Upper lobe of left lung (tissue), 4 donors: ENCODE measurements around the gene FGF12.

Experiments
- CTCF ChIP-seq, 6 experiments: fragments of 450-650 bp in 4 of 6; fragments of 200-600 bp in 2 of 6; sonication (generic) in 2 of 6; IDR thresholded peaks; one replicate each; pipeline ENCODE4 v1.5.1; 2016 to 2019; ENCODE audit warnings: antibody characterized with exemption in 6 of 6
- POLR2AphosphoS5 ChIP-seq, 2 donors: sonication (generic); formaldehyde crosslinking; IDR thresholded peaks; one replicate each; pipeline ENCODE4 v1.5.1; 2017; ENCODE audit warnings: antibody characterized with exemption in 2 of 2

- TF ChIP-seq CTCF (IDR thresholded peaks at IDR 0.05) (no peak), POLR2AphosphoS5 (IDR thresholded peaks at IDR 0.05) (no peak)
These were observed 561.8 kb downstream of the FGF12 start for GRCh38 chr3:192165552-192165951.
